HG03135 (cell line): ENCODE data around the gene FGD6.
"Not testable (repeated sequence)": the region's sequence is repeated elsewhere in the genome, so short reads cannot be mapped to it uniquely, and the experiment has no call there.

Experiments used
- ATAC-seq: cut with Tn5 transposase; IDR thresholded peaks from one replicate; pipeline ENCODE4 v1.9.1; 2021; ENCODE audit warnings: mild to moderate bottlenecking, moderate library complexity; ENCODE audit not compliant: unreplicated experiment

Gene FGD6

GRCh38 chr12:95181103-95181502, 36.2 kb downstream of the FGD6 start:
- ATAC-seq: no peak

GRCh38 chr12:95179011-95179410, 38.3 kb downstream of the FGD6 start:
- no peak for ATAC-seq

- ATAC-seq: no peak
Measured at GRCh38 chr12:95178136-95178535, 39.1 kb downstream of the FGD6 start.

- ATAC-seq: no peak
Measured at GRCh38 chr12:95177201-95177768, 40.0 kb downstream of the FGD6 start.

GRCh38 chr12:95173392-95174251, 43.6 kb downstream of the FGD6 start:
- ATAC-seq: no peak

GRCh38 chr12:95169368-95169767, 47.9 kb downstream of the FGD6 start:
- no peak for ATAC-seq

GRCh38 chr12:95168746-95169145, 48.5 kb downstream of the FGD6 start:
- ATAC-seq: no peak

GRCh38 chr12:95164656-95165055, 52.6 kb downstream of the FGD6 start:
- no peak for ATAC-seq

- no peak for ATAC-seq
Measured at GRCh38 chr12:95158919-95159318, 58.3 kb downstream of the FGD6 start.

GRCh38 chr12:95151821-95152220, 65.4 kb downstream of the FGD6 start:
- ATAC-seq: no peak

GRCh38 chr12:95151406-95151805, 65.9 kb downstream of the FGD6 start:
- no peak for ATAC-seq

- ATAC-seq: no peak
Measured at GRCh38 chr12:95150501-95150900, 66.8 kb downstream of the FGD6 start.

- no peak for ATAC-seq
Measured at GRCh38 chr12:95147866-95148265, 69.4 kb downstream of the FGD6 start.

- no peak for ATAC-seq
Measured at GRCh38 chr12:95146769-95147168, 70.5 kb downstream of the FGD6 start.

GRCh38 chr12:95143621-95144205, 73.6 kb downstream of the FGD6 start:
- ATAC-seq: no peak

GRCh38 chr12:95142431-95143151, 74.7 kb downstream of the FGD6 start:
- no peak for ATAC-seq

GRCh38 chr12:95141310-95141709, 76.0 kb downstream of the FGD6 start:
- ATAC-seq: no peak

GRCh38 chr12:95138031-95138430, 79.2 kb downstream of the FGD6 start:
- ATAC-seq: not testable (repeated sequence)

GRCh38 chr12:95136598-95136997, 80.7 kb downstream of the FGD6 start:
- ATAC-seq: no peak

- no peak for ATAC-seq
Measured at GRCh38 chr12:95134085-95134484, 83.2 kb downstream of the FGD6 start.

- ATAC-seq: no peak
Measured at GRCh38 chr12:95131589-95132340, 85.5 kb downstream of the FGD6 start.
